PFSK-1 (cell line): ENCODE results near the gene THBS3.

Experiments used
- FOXP2 ChIP-seq: optimal IDR thresholded peaks from 2 replicates; pipeline ENCODE3; 2011; ENCODE audit warnings: borderline replicate concordance, control low read depth, inconsistent platforms; ENCODE audit not compliant: insufficient read depth; ENCODE audit errors: extremely low read length, extremely low read depth
- POLR2AphosphoS5 ChIP-seq: IDR thresholded peaks from 2 replicates; pipeline ENCODE4 v1.6.1; 2012; ENCODE audit warnings: low read depth, mild to moderate bottlenecking, control low read depth, low read length, moderate library complexity
- SIN3A ChIP-seq: IDR thresholded peaks from 2 replicates; pipeline ENCODE4 v1.6.1; 2012; ENCODE audit warnings: mild to moderate bottlenecking, low read length, moderate library complexity, borderline replicate concordance; ENCODE audit not compliant: insufficient read depth
- TAF1 ChIP-seq: IDR thresholded peaks from 2 replicates; pipeline ENCODE4 v1.6.1; 2012; ENCODE audit warnings: low read length, control low read depth, borderline replicate concordance; ENCODE audit not compliant: insufficient read depth
- TF ChIP-seq, protein P1 (sequence below), 2 experiments: IDR thresholded peaks; 2 replicates each; pipeline versions ENCODE4 v1.6.1 to v1.8.0; 2011 to 2012; ENCODE audit warnings: low read depth in 2 of 2, low read length in 2 of 2, control low read depth in 1 of 2, inconsistent platforms in 1 of 2, mild to moderate bottlenecking in 1 of 2, moderate library complexity in 1 of 2; ENCODE audit not compliant: insufficient read depth in 1 of 2

THBS3 gene

DNA sequence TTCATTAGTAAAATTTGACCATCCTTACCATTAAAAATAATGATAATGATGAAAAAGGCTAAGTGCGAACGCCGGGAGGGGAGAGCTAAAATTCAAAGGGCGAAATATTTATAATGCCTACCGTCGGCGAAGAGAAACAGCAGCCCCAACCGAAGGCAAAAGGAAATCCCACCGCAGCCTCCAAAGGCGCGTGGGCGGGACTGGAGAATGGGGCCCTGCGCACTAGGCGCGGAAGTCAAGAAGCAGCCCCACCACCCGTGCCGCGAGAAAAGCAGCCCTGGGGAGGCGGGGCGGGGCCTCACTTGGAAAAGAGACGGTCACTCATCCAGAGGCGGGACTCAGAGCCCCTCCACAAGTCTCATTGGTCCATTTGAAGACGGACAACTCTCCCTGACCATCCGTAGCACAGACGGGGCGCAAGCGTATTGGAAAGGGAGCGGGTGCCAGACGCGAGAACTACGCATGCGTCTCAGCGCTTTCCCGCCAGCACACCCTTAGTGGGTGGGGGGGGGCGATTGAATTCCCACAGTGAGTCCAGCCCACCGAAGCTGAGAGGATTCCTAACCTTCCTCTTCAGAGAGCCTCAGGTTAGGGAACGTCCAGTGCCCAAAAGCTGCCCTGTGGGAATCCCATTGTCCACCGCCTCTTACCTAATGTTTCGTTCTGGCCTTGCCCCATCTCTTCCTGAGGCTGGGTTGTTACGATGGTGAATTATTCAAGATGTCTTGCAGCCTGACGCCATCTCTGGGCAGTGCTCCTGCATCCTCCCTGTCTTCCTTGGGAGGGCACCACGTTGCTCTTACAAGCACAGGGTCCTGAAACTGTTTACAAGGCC lies 19.8 kb upstream of the THBS3 start:
- TF ChIP-seq FOXP2 = peak; percentile 41
- peak; percentile 87 for TF ChIP-seq POLR2AphosphoS5
- peak; percentile 47; the same call in 1 of the 2 replicates for TF ChIP-seq SIN3A
- peak; percentile 91 for TF ChIP-seq TAF1
- TF ChIP-seq, protein P1, sequence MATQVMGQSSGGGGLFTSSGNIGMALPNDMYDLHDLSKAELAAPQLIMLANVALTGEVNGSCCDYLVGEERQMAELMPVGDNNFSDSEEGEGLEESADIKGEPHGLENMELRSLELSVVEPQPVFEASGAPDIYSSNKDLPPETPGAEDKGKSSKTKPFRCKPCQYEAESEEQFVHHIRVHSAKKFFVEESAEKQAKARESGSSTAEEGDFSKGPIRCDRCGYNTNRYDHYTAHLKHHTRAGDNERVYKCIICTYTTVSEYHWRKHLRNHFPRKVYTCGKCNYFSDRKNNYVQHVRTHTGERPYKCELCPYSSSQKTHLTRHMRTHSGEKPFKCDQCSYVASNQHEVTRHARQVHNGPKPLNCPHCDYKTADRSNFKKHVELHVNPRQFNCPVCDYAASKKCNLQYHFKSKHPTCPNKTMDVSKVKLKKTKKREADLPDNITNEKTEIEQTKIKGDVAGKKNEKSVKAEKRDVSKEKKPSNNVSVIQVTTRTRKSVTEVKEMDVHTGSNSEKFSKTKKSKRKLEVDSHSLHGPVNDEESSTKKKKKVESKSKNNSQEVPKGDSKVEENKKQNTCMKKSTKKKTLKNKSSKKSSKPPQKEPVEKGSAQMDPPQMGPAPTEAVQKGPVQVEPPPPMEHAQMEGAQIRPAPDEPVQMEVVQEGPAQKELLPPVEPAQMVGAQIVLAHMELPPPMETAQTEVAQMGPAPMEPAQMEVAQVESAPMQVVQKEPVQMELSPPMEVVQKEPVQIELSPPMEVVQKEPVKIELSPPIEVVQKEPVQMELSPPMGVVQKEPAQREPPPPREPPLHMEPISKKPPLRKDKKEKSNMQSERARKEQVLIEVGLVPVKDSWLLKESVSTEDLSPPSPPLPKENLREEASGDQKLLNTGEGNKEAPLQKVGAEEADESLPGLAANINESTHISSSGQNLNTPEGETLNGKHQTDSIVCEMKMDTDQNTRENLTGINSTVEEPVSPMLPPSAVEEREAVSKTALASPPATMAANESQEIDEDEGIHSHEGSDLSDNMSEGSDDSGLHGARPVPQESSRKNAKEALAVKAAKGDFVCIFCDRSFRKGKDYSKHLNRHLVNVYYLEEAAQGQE (IDR thresholded peaks at IDR 0.05; ENCODE audit: insufficient read depth in 1 of 2, low read depth in 2 of 2, low read length in 2 of 2) = peak in 1 of 2 experiments; percentile 29; a peak in 1 of 4 replicates

DNA sequence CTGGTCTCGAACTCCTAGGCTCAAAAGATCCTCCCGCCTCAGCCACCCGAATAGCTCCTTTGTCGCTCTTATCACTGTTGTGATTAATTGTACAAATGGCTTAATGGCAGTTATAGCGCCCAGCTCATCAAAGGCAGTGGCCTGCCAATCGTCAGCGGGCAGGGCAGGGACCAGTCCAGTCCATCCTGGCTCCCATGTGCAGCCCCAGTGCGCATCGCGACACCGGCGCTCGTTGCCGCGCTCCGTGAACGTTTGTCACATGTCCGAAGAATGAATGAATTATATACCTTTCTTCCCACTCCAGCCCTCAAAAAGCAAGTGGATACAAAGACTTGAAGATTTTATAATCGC lies 19.2 kb upstream of the THBS3 start:
- no peak for TF ChIP-seq POLR2AphosphoS5
- no peak for TF ChIP-seq SIN3A
- no peak for TF ChIP-seq TAF1
- TF ChIP-seq, protein P1 (IDR thresholded peaks at IDR 0.05; ENCODE audit: insufficient read depth in 1 of 2, low read depth in 2 of 2, low read length in 2 of 2) = no peak
- no peak for TF ChIP-seq FOXP2

DNA sequence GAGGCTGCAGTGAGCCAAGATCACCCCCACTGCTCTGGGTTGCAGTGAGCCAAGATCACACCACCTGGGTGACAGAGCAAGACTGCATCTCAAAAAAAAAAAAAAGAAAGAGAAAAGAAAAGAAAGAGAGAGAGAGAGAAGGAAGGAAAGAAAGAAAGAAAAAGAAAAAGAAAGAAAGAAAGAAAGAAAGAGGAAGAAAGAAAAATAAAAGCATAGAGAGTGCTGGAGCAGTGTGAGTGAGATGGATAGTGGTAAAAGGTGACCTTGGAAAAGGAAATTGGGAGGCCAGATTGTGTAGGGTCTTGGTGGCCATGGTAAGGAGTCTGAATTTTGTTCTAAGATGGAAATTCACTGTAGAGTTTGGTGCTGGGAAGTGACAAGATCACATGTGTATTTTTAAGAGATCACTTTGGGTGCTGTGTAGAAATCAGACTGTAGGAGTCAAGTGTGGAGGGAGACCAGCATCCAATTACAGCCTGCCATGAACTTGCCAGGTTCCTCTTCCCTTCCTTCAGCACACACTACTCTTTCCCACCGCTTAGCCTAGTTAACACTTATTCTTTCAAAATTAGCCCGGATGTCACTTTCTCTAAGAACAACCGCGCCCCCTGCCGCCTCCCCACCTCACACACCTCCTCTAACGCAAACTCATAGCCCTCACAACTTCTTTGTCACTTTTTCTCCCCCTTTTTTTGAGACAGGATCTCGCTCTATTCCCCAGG lies 18.7 kb upstream of the THBS3 start:
- TF ChIP-seq POLR2AphosphoS5 = peak; percentile 65; the same call in 1 of the 2 replicates
- no peak for TF ChIP-seq TAF1

DNA sequence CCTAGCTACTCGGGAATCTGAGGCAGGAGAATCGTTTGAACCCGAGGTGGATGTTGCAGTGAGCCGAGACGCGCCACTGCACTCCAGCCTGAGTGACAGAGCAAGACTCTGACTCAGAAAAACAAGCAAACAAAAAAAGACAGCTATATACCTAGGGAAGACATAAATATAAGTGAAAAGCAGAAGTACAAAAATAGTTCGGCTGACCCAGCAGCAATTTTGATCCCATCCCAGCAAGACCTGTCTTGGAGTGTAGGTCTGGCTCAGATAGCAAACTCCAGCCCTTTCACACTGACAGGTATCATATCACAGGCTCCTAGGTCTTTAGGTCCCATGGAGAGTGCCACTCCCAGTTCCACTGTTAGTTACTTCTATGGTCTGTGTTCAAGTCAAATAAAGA lies 15.3 kb upstream of the THBS3 start:
- no peak for TF ChIP-seq POLR2AphosphoS5

DNA sequence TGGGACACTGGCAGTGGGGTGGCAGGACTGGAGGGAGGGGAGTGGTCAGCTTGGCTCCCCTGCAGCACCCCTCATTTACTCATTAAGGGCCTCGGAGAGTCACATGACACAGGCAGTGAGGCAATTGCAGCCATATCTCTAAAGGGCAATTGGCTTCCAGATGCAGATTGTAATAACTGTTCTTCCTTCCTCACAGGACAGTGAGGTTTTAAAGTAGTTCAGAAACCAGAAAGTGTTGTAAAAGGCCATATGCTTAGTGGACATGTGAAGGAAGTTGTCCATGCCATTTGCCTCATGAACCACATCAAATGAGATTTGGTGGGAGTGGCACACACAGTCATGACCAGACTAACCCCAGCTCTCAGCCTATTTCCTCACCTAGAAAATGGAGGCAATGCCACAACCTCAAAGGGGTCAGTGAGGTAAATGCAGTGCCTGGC lies 11.9 kb upstream of the THBS3 start:
- TF ChIP-seq TAF1 = no peak

DNA sequence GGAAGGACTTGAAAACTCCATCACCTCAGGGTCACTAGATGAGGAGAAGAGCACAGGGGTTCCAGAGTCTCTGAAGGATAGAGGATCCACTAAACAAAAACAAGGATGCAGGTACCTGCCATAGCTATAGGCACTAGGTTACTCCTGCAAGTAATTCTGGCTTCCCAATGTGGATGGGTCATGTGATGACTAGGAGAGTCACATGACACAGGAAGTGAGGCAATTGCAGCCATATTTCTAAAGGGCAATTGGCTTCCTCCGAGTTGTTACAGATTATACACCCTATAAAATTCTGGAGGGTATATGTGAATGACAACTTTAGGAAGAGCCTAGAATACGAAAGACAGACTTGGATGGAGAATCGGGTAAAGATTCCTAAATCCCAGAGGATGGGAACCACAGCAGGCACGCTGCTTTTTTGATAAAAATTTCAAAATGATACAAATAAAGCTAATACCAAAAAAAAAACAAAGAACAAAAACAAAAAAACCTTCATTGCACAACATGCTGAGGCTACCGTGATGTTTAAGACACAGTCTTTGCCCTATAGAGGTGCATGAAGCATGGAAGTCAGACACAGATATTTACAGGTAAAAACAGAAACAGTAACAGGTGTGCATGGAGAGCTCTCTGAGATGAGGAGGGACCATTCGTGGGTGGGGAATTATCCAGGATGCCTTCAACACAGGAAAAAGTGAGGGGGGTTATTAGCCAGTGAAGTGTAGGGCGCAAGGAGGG lies 11.3 kb upstream of the THBS3 start:
- TF ChIP-seq SIN3A (peak; percentile 89; the same call in 1 of the 2 replicates), TAF1 (no peak), FOXP2 (no peak), POLR2AphosphoS5 (no peak)
- TF ChIP-seq, protein P1 (IDR thresholded peaks at IDR 0.05; ENCODE audit: insufficient read depth in 1 of 2, low read depth in 2 of 2, low read length in 2 of 2) = no peak
